HepG2 (cell line): ENCODE data around the gene BTN1A1. TPM values are rescaled to one million over a fixed set of nuclear protein-coding genes. Genes with fewer than 3 reads are reported as not detected.

Experiments
- ARID2 ChIP-seq: sonication (generic); formaldehyde crosslinking; IDR thresholded peaks from 2 replicates; pipeline ENCODE4 v1.8.1; 2022; ENCODE audit warnings: mild to moderate bottlenecking, missing genetic modification reagents, borderline replicate concordance
- ARNT2 ChIP-seq: sonication (generic); formaldehyde crosslinking; IDR thresholded peaks from 2 replicates; pipeline ENCODE4 v1.8.0; 2022; ENCODE audit warnings: mild to moderate bottlenecking, low read depth, missing genetic modification reagents, moderate library complexity
- CEBPZ ChIP-seq: IDR thresholded peaks from 2 replicates; pipeline ENCODE4 v1.6.1; 2012; ENCODE audit warnings: low read length, improper control_type of control experiment
- CERS6 ChIP-seq: sonication (generic); formaldehyde crosslinking; IDR thresholded peaks from 2 replicates; pipeline ENCODE4 v1.5.0; 2020; ENCODE audit warnings: missing genetic modification reagents
- DNMT3B ChIP-seq: conservative IDR thresholded peaks from 2 replicates; pipeline ENCODE4 v1.6.1; 2016; ENCODE audit warnings: missing biosample characterization, control low read depth
- FIP1L1 ChIP-seq: fragments of 200-400 bp; formaldehyde crosslinking; IDR thresholded peaks from 2 replicates; pipeline ENCODE4 v1.6.1; 2018; ENCODE audit warnings: low read depth, mild to moderate bottlenecking, low read length, moderate library complexity, borderline replicate concordance; ENCODE audit not compliant: insufficient read depth
- ISX ChIP-seq: sonication (generic); formaldehyde crosslinking; conservative IDR thresholded peaks from 2 replicates; pipeline ENCODE4 v1.5.0; 2020; ENCODE audit warnings: missing genetic modification reagents
- NFKB2 ChIP-seq: sonication (generic); formaldehyde crosslinking; IDR thresholded peaks from 2 replicates; pipeline ENCODE4 v1.4.0; 2020; ENCODE audit warnings: missing genetic modification reagents, borderline replicate concordance
- NR2F6 ChIP-seq, 2 experiments: IDR thresholded peaks; 2 replicates each; pipeline ENCODE4 v1.6.1; 2016; ENCODE audit warnings: antibody characterized with exemption in 1 of 2, mild to moderate bottlenecking in 1 of 2
- PTBP1 ChIP-seq: fragments of 200-400 bp; formaldehyde crosslinking; IDR thresholded peaks from 2 replicates; pipeline ENCODE4 v1.6.1; 2018; ENCODE audit warnings: low read length, low read depth; ENCODE audit not compliant: poor library complexity, severe bottlenecking
- RAD21 ChIP-seq: fragments of 450-650 bp; formaldehyde crosslinking; IDR thresholded peaks from 2 replicates; pipeline ENCODE4 v1.5.0; 2020; ENCODE audit warnings: mild to moderate bottlenecking
- REL ChIP-seq: sonication (generic); formaldehyde crosslinking; conservative IDR thresholded peaks from 2 replicates; pipeline ENCODE4 v1.8.0; 2022; ENCODE audit warnings: mild to moderate bottlenecking, missing genetic modification reagents, moderate library complexity
- RXRB ChIP-seq: IDR thresholded peaks from 2 replicates; pipeline ENCODE4 v1.6.1; 2016; ENCODE audit warnings: borderline replicate concordance, missing genetic modification reagents, missing compliant biosample characterization
- SRF ChIP-seq: IDR thresholded peaks from 2 replicates; pipeline ENCODE4 v1.6.1; 2011; ENCODE audit warnings: mild to moderate bottlenecking, low read depth, low read length, moderate library complexity
- TCF12 ChIP-seq, 2 experiments: fragments of 450-650 bp in 1 of 2; sonication (generic) in 1 of 2; formaldehyde crosslinking in 1 of 2; IDR thresholded peaks; 2 replicates each; pipeline versions ENCODE4 v1.6.1 to v1.8.0; 2017 to 2022; ENCODE audit warnings: antibody characterized with exemption in 1 of 2, mild to moderate bottlenecking in 1 of 2, missing genetic modification reagents in 1 of 2, moderate library complexity in 1 of 2
- TRIM22 ChIP-seq: fragments of 450-650 bp; IDR thresholded peaks from 2 replicates; pipeline ENCODE4 v1.6.1; 2017
- ZBTB34 ChIP-seq: sonication (generic); formaldehyde crosslinking; IDR thresholded peaks from 2 replicates; pipeline ENCODE4 v1.8.0; 2022; ENCODE audit warnings: mild to moderate bottlenecking, missing genetic modification reagents
- ZKSCAN5 ChIP-seq: sonication (generic); formaldehyde crosslinking; IDR thresholded peaks from 2 replicates; pipeline ENCODE4 v1.5.1; 2020; ENCODE audit warnings: mild to moderate bottlenecking, missing genetic modification reagents
- ZMAT3 ChIP-seq: sonication (generic); formaldehyde crosslinking; conservative IDR thresholded peaks from 2 replicates; pipeline ENCODE4 v1.7.0; 2021; ENCODE audit warnings: missing genetic modification reagents
- ZMYM4 ChIP-seq: sonication (generic); formaldehyde crosslinking; IDR thresholded peaks from 2 replicates; pipeline ENCODE4 v1.8.1; 2023; ENCODE audit warnings: mild to moderate bottlenecking, missing genetic modification reagents
- ZNF24 ChIP-seq: fragments of 450-650 bp; IDR thresholded peaks from 2 replicates; pipeline ENCODE4 v1.6.1; 2017; ENCODE audit warnings: antibody characterized with exemption, mild to moderate bottlenecking
- polyA plus RNA-seq, 8 experiments: library from polyadenylated mRNA; depleted of rRNA in 3 of 8; stranded (reverse) in 7 of 8; unstranded in 1 of 8; fragments of >200 nt; fragmentation: Illumina TruSeq in 4 of 8; extraction: Trizol in 4 of 8; gene quantifications; 2 replicates each; pipeline versions ENCODE4 v1.2.1 to v1.2.3, GENCODE V29; 2011 to 2016; ENCODE audit warnings: low read depth in 4 of 8, missing spikeins in 1 of 8, mixed read lengths in 1 of 8; ENCODE audit not compliant: insufficient read depth in 1 of 8
- total RNA-seq, 5 experiments: library from RNA; depleted of rRNA; stranded (reverse); fragments of >200 nt; fragmentation: Illumina TruSeq; extraction: Trizol; gene quantifications; 2 replicates each; pipeline ENCODE4 v1.2.3, GENCODE V29; 2016; ENCODE audit warnings: low read depth in 1 of 5

Gene BTN1A1
- total and polyA plus RNA-seq, 2 of the 13 experiments (the other 11 are each of a cell fraction or from before 2014, with no cell fraction given), result 0.04 TPM; not detected in 1

GRCh38 chr6:26457806-26458688, 42.1 kb upstream of the BTN1A1 start, which contains the start of gene BTN2A1 (continued):
- TF ChIP-seq SRF (peak; percentile 63; the same call in 1 of the 2 replicates), ARNT2 (CRISPR knock-in tag) (peak; percentile 13; the same call in 1 of the 2 replicates), TRIM22 (no peak), ARID2 (CRISPR knock-in tag) (0 out of 2 replicates have a peak, but pooled peaks have one; percentile 15), ZNF24 (no peak), ZKSCAN5 (CRISPR knock-in tag) (peak; percentile 73; the same call in 1 of the 2 replicates), REL (peak; percentile 79), NR2F6 (IDR thresholded peaks at IDR 0.05) (no peak), NR2F6 (CRISPR knock-in tag; IDR thresholded peaks at IDR 0.05) (no peak), PTBP1 (no peak), NFKB2 (peak; percentile 46; the same call in 1 of the 2 replicates), CERS6 (CRISPR knock-in tag) (no peak), TCF12 (IDR thresholded peaks at IDR 0.05) (no peak), TCF12 (CRISPR knock-in tag; IDR thresholded peaks at IDR 0.05) (no peak), ISX (no peak), ZMYM4 (0 out of 2 replicates have a peak, but pooled peaks have one; percentile 29), CEBPZ (no peak), FIP1L1 (no peak), ZBTB34 (CRISPR knock-in tag) (0 out of 2 replicates have a peak, but pooled peaks have one; percentile 31), ZMAT3 (0 out of 2 replicates have a peak, but pooled peaks have one; percentile 17), DNMT3B (CRISPR knock-in tag) (0 out of 2 replicates have a peak, but pooled peaks have one; percentile 63), RXRB (0 out of 2 replicates have a peak, but pooled peaks have one; percentile 7), RAD21 (0 out of 2 replicates have a peak, but pooled peaks have one; percentile 11)
